Measurements from ENCODE around the gene HPS4.

DNA sequence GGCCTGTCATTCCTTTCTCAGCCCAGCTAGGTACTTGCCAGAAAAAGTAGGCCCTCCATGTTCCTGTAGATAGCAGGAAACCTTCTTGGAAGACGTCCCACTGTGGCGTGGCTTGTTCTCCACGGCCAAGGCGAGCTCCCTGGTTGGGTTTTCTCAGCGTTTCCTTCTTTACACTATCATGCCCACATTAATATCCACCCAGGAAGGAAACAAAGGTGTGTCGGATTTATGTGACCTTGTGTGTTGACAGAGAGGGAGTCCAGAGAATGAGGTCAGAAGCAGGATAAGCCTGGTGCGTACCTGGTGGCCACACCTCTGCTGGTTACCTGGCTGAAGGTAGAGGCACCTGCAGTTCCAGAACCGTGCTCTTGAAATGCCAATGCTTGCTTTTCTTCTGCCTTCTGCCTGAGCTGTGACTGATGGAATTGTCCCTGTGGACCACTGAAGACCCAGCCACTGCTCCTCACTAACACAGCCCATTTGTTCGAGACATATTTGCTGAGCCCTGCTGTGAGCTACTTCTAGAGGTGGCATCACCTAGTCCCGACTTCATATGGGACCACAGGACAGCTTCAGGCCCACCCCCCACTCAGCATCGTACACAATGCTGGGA is 46.6 kb downstream of the HPS4 start:
- TF ChIP-seq, protein P1, sequence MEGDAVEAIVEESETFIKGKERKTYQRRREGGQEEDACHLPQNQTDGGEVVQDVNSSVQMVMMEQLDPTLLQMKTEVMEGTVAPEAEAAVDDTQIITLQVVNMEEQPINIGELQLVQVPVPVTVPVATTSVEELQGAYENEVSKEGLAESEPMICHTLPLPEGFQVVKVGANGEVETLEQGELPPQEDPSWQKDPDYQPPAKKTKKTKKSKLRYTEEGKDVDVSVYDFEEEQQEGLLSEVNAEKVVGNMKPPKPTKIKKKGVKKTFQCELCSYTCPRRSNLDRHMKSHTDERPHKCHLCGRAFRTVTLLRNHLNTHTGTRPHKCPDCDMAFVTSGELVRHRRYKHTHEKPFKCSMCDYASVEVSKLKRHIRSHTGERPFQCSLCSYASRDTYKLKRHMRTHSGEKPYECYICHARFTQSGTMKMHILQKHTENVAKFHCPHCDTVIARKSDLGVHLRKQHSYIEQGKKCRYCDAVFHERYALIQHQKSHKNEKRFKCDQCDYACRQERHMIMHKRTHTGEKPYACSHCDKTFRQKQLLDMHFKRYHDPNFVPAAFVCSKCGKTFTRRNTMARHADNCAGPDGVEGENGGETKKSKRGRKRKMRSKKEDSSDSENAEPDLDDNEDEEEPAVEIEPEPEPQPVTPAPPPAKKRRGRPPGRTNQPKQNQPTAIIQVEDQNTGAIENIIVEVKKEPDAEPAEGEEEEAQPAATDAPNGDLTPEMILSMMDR (IDR thresholded peaks at IDR 0.05; ENCODE audit: low read depth, low read length): no peak
- TF ChIP-seq POLR2A (IDR thresholded peaks at IDR 0.05; ENCODE audit: extremely low read depth, insufficient read length) (no peak), MYC (IDR thresholded peaks at IDR 0.05; ENCODE audit: low read depth, low read length) (no peak)

Data from NB4 (cell line).